Mesenteric fat pad (tissue), 1 donor: ENCODE data around the gene CD276. TPM values are rescaled to one million over a fixed set of nuclear protein-coding genes. Genes with fewer than 3 reads are reported as not detected.

ENCODE experiments used
- DNase-seq: peaks from one replicate; pipeline ENCODE4 v3.0.0-alpha.2; 2020; ENCODE audit warnings: low spot score
- total RNA-seq: library from RNA; stranded (reverse); fragmentation: NEBNext Ultra II Directional; extraction: Animal tissue kit (Norgen Biotek cat#: 25700); gene quantifications from one replicate; pipeline ENCODE4 v1.2.1, GENCODE V29; 2021
- donor health status: DM: yes; HTN: yes; CAD: no.

CD276 gene
- total RNA-seq, 1 donor from 2014 or later = 89.5 TPM

DNA sequence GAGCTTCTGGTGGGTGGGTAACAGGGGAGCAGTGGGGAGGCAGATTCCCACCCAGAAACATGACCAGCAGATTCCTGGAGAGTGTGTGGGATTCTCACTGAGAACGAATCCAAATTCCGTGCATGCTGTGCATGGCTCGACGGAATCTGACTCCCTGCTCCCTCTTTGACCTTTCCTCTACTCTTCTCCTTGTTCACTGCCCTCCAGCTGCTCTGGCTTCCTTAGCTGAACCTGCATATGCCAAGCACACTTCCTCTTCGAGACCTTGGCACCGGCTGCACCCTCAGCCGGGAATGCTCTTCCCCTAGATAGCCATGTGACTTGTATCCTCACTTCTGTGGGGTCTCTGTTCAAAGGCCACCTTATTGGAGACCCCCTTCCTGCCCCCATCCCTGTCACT lies 62.7 kb downstream of the CD276 start:
- no peak for DNase-seq

DNA sequence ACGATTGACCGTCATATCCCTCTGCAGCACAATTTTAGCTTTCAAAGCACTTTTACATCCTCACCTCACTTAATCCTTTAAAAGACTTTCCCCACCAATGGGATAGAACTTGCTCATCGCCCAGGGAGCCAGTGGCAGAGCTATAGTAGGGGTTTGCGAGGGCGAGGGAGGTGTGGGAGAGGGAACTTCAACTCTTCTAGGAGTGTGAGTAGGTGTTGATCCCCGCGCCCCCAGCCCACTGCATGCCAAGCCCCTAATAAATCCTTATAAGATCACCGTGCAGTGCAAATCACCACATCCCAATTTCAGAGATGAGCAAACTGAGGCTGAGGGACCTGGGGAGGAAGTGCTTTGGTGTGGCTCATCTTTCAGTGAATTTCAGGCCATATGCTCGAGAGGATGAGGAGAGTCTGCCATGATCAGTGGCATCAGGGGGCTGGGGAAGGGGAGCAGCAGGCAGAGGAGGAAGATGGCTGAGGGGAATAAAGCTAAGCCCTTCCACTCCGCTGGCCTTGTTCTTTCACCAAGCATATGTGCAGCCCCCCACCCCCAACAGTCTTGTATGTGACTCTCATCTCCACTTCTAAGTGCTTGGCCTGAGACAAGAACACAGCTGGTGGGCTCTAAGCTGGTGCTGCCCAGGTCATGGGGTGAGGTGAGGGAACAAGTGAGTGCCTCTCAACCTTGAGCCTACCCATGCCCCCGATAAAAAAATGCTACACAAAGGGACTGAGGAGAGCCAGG lies 63.8 kb downstream of the CD276 start:
- DNase-seq = no peak

DNA sequence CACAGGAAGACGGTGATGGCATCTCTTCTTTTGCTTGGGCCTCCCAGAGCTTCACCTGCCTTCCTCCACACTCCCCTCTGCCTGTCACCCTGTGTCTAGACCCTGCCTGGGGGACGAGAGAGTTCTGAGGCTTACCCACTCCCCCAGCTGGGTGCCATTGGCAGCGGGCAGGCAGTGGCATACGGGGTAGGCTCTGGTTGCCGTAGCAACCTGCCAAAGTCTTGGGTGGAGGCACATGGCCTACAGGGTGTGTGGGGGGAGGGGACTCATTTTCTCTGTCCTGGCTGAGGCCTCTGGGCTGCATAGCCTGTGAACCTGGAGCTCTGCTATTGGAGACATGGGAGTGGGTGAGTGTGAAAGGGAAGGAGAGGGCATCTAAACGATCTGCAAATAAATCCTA lies 64.5 kb downstream of the CD276 start:
- DNase-seq = no peak

DNA sequence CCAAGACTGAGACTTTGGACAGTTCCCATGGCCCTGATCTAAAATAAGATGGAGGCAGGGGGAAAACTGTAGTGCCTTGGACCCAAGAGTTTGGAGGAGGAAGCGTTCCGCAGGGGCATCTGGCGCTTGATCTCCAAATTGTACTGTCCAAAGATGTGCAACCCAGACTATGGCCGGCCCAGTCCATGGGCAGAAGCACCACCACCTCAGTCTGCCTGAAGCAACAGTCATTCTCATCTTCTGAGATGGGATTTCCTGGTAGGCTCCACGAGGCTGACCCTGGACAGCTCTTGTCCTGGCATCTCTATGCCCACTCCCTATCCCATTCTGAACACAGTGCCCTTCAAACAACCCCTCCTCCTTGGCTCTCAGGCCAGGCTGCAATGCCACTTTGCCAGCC lies 65.3 kb downstream of the CD276 start:
- DNase-seq = no peak

DNA sequence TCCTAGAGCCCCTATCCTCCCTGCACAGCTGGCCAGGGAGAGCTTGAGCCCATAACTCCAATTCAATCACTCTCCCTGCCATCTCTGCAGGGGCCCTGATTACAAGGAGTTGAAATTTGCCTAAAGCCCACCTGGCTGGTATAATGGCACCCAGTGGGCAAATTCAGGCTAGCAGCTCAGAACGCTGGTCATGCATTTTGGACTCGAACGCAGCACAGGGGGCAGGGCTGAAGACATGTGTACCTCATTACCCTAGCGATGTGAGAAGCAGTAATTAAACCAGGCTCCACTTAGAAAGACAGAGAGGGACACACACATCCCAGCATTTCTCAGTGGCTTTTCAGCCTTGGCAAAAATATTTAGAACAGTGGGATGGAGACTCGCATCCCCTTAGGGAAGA lies 65.8 kb downstream of the CD276 start:
- DNase-seq = no peak

DNA sequence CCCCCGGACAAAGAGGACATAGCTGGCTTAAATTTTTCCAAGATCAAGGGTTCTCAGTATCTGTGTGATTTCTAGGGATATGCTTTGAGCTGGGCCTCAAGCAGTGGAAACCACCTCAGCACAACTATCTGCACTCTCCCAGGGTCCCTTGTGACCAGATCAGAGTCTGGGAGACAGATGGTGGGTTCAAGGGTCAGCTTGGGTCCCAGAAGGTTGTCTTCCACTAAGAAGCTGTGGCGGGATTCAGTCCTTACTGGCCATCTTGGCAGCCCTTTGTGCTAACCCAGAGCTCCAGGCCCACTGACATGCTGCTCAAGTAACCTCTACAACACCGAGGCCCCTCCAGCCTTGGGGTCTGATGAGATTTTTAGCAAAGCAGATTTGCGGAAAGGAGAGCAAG lies 66.3 kb downstream of the CD276 start:
- no peak for DNase-seq

DNA sequence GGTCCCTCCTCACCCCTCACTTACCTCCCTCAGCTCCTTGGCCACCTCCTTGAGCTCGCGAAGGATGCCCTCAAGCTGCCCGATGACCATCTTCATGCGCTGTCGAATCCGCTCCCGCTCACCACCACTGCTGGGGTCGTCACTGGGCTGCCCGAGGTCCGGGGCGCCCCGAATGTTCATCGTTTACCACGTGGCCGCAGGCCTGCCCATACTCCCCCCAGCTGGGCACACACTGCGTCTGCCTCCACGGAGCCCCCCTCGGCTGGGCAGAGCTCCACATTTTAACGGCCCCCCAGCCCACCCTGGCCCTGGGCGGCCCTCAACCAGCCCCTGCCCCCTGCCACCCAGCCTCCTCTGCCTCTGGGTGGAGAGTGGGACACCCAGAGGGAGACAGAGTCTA lies 66.8 kb downstream of the CD276 start:
- DNase-seq = no peak

DNA sequence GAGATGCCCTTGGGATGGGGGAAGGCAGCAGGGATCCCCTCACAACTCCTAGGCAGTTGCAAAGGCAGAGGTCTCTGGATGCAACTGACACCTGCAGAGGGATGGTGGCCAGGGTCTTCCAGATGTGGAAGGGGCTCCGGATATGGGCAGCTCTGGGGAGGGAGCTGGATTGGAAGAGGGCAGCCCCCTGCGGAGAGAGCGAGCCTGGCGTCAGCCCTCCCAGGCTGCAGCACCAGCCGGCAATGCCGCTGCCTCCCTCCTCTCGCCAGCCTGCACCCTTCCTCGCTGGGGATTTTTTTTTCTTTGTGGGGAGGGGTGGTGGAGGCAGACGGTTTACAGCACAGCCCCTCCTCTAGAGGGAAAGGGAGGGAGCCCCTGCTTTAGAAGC lies 67.3 kb downstream of the CD276 start:
- no peak for DNase-seq

DNA sequence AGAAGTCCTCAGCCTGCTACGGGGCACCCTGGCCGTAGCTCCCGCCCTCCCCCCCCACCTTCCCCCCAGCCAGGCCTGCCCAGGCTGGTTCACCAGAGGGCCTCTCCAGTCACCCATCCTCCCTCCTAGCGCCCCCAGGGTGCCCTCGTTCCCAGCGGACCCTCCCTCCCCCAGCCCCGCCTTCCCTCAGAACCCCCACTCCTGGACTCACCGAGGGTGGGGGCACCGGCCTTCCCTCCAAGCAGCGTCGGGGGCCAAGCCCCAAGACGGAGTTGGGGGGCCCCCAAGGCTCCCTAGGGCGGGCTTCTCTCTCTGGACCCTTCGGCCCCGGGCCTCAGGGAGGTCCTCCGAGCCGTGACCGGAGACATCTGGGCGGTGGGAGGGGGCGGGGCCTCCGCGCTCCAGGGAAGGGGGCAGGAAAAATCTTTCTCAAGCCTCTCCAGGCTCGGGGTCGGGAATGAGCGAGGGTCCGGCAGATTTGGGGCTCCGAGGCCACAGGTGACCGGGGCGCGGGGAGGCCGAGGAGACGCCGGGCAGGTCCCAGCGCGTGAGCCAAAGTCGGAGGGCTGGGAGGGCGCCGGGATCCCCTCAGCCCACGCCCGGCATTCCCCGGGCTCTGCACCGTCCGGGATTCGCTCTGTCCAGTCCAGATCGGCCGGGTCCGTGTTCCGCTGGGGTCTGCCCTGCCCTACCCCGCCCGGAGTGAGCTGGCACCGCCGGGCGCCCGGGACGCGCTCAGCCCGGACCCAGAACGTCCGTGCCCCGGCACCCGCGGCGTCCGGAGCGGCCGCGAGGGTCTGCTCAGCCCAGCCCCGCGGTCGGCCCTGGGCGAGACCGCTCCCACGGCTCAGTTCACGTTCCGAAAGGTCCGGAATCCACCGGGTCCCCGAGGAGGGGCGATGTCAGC lies 68.0 kb downstream of the CD276 start:
- DNase-seq = no peak

DNA sequence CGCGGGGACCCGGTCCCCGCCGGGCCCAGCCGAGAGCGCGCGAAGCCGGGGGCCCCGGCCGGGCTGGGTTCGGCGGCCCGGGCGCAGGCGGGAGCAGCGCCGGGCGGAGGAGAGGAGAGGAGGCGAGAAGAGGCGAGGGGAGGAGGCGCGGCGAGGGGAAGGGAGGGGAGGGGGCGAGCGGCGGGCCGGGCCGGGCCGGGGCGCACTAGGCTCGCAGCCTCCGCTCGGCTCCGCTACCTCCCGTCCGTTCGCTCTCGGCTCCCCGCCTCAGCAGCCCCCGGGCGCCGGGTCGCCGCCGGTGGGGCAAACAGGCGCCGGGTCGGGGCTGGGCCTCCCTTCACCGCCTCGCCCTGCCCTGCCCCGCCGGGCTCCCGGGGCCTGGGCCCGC lies 68.6 kb downstream of the CD276 start:
- no peak for DNase-seq

DNA sequence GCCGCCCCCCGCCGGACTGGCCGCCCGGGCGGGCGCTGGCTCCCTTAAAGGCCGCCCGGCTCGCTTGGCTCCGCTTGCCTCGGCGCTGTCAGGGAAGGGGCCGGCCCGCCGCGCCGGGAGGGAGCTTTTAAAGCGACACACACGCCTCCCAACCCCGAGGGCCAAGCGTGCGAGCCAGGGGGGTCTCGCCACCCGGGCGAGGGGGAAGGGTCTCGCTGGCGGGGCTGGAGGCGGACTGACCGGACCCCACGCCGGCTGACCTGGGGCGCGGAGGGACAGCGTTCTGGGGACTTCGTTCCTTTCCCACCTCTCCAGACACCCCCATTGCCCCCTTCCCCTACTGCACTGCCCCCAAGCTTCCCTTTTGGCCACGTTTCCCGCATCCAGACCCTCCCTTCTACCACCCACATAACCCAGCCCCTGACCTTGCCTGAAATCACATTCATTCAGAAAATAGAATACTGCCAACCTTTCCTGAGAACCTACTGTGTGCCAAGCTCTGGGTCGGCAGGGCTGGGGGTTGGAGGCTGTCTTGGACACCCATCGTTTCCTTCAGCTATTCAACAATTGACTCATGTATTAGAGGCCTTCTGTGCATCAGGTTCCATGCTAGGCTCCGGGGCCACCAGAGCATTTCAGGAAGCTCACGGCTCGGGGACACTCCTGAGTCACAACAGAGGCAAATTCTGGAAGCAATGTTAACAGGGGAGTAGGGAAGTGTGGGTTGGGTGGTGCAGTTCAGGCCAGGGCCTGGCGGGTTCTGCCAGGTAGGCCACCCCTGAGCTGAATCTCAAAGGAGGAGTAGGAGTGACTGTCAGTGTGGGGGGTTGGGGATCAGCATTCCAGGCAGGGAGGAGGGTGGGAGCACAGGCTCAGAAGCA lies 69.3 kb downstream of the CD276 start, which contains the start of gene INSYN1:
Gene INSYN1, minus strand, starts transcription at position 102 of the 881 bp plus-strand sequence. CDS start 2,221 bp downstream, outside the sequence.
- no peak for DNase-seq

DNA sequence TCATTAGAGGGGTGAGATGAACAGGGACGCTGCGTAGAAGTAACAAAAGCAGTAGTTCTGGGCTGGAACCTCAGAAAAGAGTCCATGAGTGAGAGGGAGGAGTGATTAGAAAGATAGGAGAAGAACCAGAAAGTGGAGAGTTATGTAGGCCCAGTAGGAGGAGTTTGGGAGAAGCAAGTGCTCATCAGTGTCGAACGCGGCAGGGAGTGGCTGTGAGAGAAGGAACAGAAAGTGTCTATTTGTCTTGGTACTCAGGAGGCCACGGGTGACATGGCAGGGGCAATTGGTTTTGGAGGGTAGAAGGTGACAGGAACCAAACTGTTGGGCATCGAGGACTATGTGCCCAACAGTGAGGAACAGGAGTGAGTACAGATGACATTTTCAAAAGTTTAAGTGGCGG lies 70.3 kb downstream of the CD276 start:
- DNase-seq = no peak

DNA sequence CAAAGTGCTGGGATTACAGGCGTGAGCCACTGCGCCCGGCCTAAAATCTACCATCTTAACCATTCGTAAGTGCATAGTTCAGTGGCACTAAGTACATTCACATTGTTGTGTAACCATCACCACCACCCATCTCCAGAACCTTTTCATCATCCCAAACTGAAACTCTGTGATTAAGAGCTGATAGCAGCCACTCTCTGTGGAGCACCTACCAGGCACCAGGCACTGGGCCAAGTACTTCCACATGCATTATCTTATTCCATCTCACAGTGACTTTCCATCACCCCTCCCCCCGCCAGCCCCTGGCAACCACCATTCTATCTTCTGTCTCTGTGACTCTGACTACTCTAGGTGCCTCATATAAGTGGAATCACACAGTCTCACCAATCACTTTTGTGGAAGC lies 71.3 kb downstream of the CD276 start:
- DNase-seq = no peak

DNA sequence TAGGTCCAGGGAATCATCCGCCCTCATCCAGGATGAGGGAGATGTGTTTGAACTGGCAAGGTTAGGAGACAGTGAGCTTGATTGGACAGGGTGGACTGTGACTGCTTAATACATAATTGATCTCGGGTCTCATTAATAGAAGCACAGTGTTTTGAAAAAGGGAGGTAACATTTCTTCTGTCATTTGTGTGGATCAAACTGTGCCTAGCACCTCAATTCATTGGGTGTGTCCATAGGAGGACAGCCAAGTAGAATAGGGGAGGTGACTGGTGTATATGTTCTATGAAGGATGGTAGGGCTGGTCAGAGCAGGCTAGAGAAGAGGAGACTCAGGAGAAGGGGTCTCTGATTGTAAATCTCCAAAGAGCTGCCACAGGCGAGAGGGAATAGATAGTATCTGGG lies 71.8 kb downstream of the CD276 start:
- DNase-seq = no peak

DNA sequence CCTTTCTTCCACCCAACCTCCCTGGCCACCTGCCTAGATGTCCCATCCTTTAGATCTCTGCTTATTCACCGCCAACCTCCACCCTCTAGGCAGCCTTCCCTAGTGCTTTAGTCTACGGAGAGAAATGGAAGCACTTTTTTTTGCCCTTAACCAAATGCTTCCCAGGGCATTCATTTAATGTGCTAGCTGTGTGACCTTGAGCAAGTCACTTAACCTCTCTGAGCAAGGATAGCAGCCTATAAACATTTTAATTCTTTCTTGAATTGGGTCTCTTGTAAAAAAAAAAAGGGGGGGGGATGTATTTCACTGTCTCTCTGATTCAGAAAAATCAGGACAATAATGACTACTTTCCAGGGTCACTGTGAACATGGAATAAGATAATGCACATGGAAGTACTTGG lies 72.2 kb downstream of the CD276 start:
- DNase-seq = no peak

DNA sequence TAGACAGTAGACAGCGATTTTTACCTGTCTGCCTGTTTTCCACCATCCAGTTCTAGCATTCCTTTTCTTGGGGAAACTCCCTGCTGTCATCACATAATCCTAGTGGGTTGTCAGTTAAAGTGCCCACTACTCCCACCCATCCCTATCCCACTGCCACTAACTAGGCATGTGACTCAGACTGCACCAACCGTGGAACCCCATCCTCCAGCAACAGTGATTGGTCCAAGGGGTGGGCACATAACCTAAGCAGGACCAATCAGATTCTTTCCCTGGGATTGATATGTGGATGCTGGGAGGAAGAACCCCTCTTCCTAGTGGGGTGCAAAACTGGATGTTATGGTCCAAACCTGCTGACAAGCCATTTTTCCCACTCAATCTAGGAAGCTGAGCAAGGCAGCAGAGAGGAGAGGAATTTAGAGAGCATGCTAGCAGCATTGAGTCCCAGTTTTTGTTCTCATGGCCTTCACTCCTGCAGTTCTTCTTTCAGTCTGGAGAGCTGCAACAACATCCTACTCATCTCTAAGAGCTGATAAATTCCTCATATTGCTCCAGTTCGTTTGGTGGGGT lies 72.8 kb downstream of the CD276 start:
- no peak for DNase-seq

DNA sequence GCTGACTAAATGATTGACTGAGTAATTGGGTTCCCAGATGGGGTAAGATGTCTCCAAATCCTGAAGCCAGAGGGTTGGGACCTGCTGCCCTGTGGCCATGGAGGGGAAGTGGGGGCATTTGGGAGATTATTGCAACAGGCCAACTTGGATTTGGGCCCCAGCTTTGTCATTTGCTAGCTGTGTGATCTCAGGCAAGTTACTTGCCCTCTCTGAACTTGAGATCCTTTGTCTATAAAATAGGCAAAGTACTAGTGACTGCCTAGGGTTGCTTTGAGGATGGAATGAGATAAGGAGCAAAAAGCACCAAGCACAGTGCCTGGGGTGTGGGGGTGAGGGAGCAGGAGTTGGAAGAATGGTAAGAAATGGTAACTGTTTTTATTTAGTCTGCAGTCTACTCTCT lies 73.4 kb downstream of the CD276 start:
- no peak for DNase-seq

DNA sequence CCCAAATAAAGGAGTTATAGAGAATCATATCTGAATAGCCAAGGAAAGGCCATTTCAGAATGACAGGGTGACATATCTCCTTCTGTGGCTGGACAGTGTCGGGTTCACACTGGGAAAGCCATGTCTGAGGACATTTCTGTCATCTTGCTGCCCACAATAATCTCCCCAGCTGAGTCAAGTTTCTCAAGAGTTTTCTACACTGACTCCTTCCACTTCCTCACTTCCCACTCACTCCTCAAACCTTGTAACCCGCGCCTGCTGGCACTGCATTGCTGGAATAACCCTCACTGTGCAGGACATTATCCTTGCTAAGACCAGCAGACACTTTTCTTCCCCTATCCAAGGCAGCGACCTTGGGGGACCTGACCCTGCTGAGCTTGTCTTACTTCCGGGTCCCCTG lies 74.3 kb downstream of the CD276 start:
- no peak for DNase-seq

DNA sequence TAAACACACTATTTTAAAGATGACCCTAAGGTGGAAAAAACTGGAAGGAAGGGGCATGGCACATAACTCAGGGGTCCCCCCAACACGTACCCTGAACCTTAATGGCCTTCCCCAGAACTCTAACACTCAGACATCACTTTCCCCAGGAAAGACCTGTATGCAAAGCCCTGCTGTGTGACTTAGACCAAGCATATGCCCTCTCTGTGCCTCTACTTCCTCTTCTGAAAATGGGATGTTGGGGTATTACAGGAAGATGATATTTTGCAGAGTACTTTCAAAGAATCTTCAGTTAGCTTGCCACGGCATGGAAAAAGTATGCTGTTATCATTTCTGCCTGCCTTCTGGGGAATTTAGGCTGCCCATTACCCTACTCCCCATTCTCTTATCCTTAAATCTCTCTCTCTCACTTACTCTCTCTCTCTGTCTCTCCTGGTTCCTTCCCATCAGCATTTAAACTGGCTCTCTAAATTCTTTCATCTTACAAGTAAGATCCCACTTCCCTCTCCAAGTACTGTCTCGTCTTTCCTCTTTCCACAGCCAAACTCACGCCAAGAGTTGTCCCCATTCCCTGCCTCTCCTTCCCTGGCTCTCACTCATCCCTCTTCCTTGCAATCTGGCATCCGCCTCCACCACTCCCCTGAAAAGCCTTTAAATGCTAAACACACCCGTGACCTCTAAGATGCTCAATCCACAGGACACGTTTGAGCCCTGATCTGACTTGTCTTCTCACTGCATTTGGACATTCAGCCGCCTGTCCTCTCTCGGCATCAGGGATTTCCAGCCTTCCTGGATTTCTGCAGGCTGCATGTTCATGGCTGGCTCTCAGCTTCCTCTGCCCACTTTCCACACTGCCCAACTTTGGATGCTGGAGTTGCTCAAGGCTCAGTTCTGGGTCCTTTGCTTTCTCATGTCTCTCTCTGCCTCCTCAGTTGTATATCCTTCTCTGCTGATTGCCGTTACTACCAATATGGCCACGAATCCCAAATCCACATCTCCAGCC lies 76.4 kb downstream of the CD276 start:
- DNase-seq = no peak

DNA sequence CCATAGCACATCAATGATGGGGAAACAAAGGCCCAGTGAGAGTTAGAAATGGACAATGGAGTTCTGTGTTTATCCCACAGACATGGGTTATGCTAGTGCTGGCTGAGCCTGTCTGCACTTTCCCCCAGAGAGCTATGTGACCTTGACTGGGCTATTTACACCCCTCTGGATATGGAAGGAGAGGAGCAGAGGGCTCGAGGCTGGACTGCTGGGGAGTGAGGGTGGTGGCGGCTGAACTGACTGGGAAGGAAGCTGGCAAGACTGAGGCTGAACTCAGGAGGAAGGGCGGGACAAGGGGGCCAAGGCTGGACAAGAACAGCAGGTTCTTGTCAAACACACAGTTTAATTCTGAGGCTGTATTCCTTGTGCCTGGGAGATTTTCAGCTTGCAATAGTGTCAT lies 79.7 kb downstream of the CD276 start:
- DNase-seq = no peak
